ENCODE results near the gene ACTN1. TPM values are rescaled to one million over a fixed set of nuclear protein-coding genes. Genes with fewer than 3 reads are reported as not detected.

ACTN1 gene
- total and polyA plus RNA-seq, 2 experiments from 2014 or later = 121 to 280 TPM

DNA sequence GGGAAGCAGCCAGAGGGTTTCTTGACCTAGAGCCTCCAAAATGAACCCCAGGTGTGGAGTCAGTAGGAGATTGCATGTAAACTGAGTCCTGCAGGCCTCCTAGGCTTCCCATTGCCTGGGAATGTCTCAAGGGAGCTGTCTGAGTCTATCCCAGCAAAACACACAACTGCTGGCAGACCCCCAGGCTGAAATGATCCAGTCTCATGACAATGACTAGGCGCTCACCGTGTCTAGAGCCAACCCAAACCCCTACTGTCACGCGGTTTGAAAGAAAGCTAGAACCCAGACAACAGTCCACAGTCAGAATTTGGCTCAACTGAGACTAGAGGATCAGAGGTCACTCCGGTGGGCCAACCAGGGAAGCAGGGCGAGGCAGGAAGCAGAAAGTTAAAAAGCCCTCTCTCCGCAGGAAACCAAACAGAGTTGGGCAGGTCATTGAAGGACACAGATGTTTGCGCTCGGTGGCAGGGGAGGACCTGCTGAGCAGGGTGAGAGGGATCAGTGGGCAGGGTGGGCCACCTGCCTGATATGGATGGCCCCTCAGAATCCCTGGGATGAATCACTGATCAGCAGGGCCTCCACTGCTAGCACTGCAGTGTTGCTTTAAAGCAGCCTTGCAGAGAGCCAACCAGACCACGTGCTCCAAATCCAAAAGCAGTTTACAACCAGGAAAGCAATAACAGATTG, 23.8 kb downstream of the ACTN1 start:
- no peaks in the 10 kb centered on the region for H3F3A ChIP-seq (replicated peaks; ENCODE audit: low read depth)
- Mint-ChIP-seq H3K27ac (peak overlapping the region; percentile 56; the same call in 1 of the 2 replicates), H3K9me3 (no peaks in the 10 kb centered on the region), H3K4me3 (no peak overlapping the region), H3K36me3 (ENCODE audit: low read depth) (peaks cover 37% of the 10 kb centered on the region), H3K4me1 (peaks cover 57% of the 10 kb centered on the region), H3K27me3 (ENCODE audit: insufficient read depth, low read depth, poor library complexity) (peaks cover 8% of the 10 kb centered on the region)
- H3K27me3 ChIP-seq (ENCODE audit: insufficient read depth) = no peaks in the 10 kb centered on the region
- H3K79me2 ChIP-seq (replicated peaks; ENCODE audit: insufficient read depth) = peaks cover 100% of the 10 kb centered on the region
- H3K4me1 ChIP-seq (ENCODE audit: insufficient read depth) = peaks cover 30% of the 10 kb centered on the region
- DNase-seq (ENCODE audit: low spot score) (no peak), ATAC-seq (no peak)
- peaks cover 75% of the 10 kb centered on the region for H4K20me1 ChIP-seq (replicated peaks; ENCODE audit: insufficient read depth)
- H3K36me3 ChIP-seq (ENCODE audit: insufficient read depth) = no peaks in the 10 kb centered on the region
- H3K4me2 ChIP-seq = 0 out of 2 replicates have a peak overlapping the region, but pooled peaks have one; percentile 12
- H3K4me3 ChIP-seq = no peak overlapping the region
- TF ChIP-seq EZH2phosphoT487 (IDR thresholded peaks at IDR 0.05; ENCODE audit: unreplicated experiment) (no peak), ZNF462 (CRISPR knock-in tag; IDR thresholded peaks at IDR 0.05) (no peak), ZNF331 (CRISPR knock-in tag; IDR thresholded peaks at IDR 0.05; ENCODE audit: low read depth) (no peak), POLR2AphosphoS5 (IDR thresholded peaks at IDR 0.05; ENCODE audit: low read depth) (no peak)
- TF ChIP-seq, protein P1, sequence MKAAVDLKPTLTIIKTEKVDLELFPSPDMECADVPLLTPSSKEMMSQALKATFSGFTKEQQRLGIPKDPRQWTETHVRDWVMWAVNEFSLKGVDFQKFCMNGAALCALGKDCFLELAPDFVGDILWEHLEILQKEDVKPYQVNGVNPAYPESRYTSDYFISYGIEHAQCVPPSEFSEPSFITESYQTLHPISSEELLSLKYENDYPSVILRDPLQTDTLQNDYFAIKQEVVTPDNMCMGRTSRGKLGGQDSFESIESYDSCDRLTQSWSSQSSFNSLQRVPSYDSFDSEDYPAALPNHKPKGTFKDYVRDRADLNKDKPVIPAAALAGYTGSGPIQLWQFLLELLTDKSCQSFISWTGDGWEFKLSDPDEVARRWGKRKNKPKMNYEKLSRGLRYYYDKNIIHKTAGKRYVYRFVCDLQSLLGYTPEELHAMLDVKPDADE (IDR thresholded peaks at IDR 0.05) = no peak
- no peak overlapping the region for H3K27ac ChIP-seq (ENCODE audit: low read depth)
- H2AFZ ChIP-seq = no peak overlapping the region
- H3K9me2 ChIP-seq (ENCODE audit: insufficient read depth) = no peaks in the 10 kb centered on the region
